ENCODE results near the gene WFIKKN2. TPM values are rescaled to one million over a fixed set of nuclear protein-coding genes. Genes with fewer than 3 reads are reported as not detected.

The WFIKKN2 gene
- total and polyA plus RNA-seq, 2 experiments from 2014 or later: not detected

- Mint-ChIP-seq H3K9me3 (no peaks in the 10 kb centered on the region; the same call in 2 of the 3 replicates), H3K36me3 (ENCODE audit: low read depth) (no peaks in the 10 kb centered on the region), H3K4me1 (peaks cover 8% of the 10 kb centered on the region), H3K27ac (no peak overlapping the region), H3K27me3 (ENCODE audit: insufficient read depth, low read depth, poor library complexity) (peaks cover 11% of the 10 kb centered on the region), H3K4me3 (no peak overlapping the region)
- no peak overlapping the region for H3K4me3 ChIP-seq
- H3K27ac ChIP-seq (ENCODE audit: low read depth): no peak overlapping the region
- DNase-seq (ENCODE audit: low spot score) (peak; percentile 71), ATAC-seq (peak; percentile 94)
- peak; percentile 80 to 81 for TF ChIP-seq CTCF (conservative IDR thresholded peaks at IDR 0.05; ENCODE audit: low read depth in 2 of 2)
- no peak for TF ChIP-seq CREB1 (CRISPR knock-in tag; IDR thresholded peaks at IDR 0.05; ENCODE audit: low read depth)
- H3K79me2 ChIP-seq (replicated peaks; ENCODE audit: insufficient read depth): no peaks in the 10 kb centered on the region
- no peaks in the 10 kb centered on the region for H4K20me1 ChIP-seq (replicated peaks; ENCODE audit: insufficient read depth)
- H3K9me2 ChIP-seq (ENCODE audit: insufficient read depth): no peaks in the 10 kb centered on the region
- no peaks in the 10 kb centered on the region for H3K36me3 ChIP-seq (ENCODE audit: insufficient read depth)
- no peak overlapping the region for H3K4me2 ChIP-seq
- no peaks in the 10 kb centered on the region for H3F3A ChIP-seq (replicated peaks; ENCODE audit: low read depth)
- H2AFZ ChIP-seq: peak overlapping the region; percentile 94
- peaks cover 5% of the 10 kb centered on the region; the same call in 1 of the 2 replicates for H3K4me1 ChIP-seq (ENCODE audit: insufficient read depth)
- no peaks in the 10 kb centered on the region for H3K27me3 ChIP-seq (ENCODE audit: insufficient read depth)
These were observed 18.3 kb upstream of the WFIKKN2 start for GRCh38 chr17:50816771-50817751.

- no peaks in the 10 kb centered on the region for H3F3A ChIP-seq (replicated peaks; ENCODE audit: low read depth)
- H3K4me1 ChIP-seq (ENCODE audit: insufficient read depth): peaks cover 5% of the 10 kb centered on the region; the same call in 1 of the 2 replicates
- ATAC-seq: peak; percentile 50; the same call in 2 of the 3 replicates
- no peak overlapping the region for H3K4me3 ChIP-seq
- H2AFZ ChIP-seq: peak overlapping the region; percentile 94
- H3K36me3 Mint-ChIP-seq (ENCODE audit: low read depth): no peaks in the 10 kb centered on the region
- H4K20me1 ChIP-seq (replicated peaks; ENCODE audit: insufficient read depth): no peaks in the 10 kb centered on the region
- H3K27me3 ChIP-seq (ENCODE audit: insufficient read depth): no peaks in the 10 kb centered on the region
- H3K4me1 Mint-ChIP-seq: peaks cover 8% of the 10 kb centered on the region
- H3K9me2 ChIP-seq (ENCODE audit: insufficient read depth): no peaks in the 10 kb centered on the region
- H3K4me3 Mint-ChIP-seq: no peak overlapping the region
- H3K79me2 ChIP-seq (replicated peaks; ENCODE audit: insufficient read depth): no peaks in the 10 kb centered on the region
- H3K27ac Mint-ChIP-seq: no peak overlapping the region
- H3K27me3 Mint-ChIP-seq (ENCODE audit: insufficient read depth, low read depth, poor library complexity): peaks cover 11% of the 10 kb centered on the region
- TF ChIP-seq CREB1 (CRISPR knock-in tag; IDR thresholded peaks at IDR 0.05; ENCODE audit: low read depth) (no peak), NANOG (IDR thresholded peaks at IDR 0.05; ENCODE audit: borderline replicate concordance) (no peak), ZNF331 (CRISPR knock-in tag; IDR thresholded peaks at IDR 0.05; ENCODE audit: low read depth) (no peak), ZNF462 (CRISPR knock-in tag; IDR thresholded peaks at IDR 0.05) (no peak), EZH2 (IDR thresholded peaks at IDR 0.05; ENCODE audit: low read depth, unreplicated experiment) (no peak), EZH2phosphoT487 (IDR thresholded peaks at IDR 0.05; ENCODE audit: unreplicated experiment) (no peak), ZNF114 (CRISPR knock-in tag; IDR thresholded peaks at IDR 0.05) (no peak)
- no peak overlapping the region for H3K27ac ChIP-seq (ENCODE audit: low read depth)
- no peaks in the 10 kb centered on the region for H3K36me3 ChIP-seq (ENCODE audit: insufficient read depth)
- peak; percentile 40 for DNase-seq (ENCODE audit: low spot score)
- H3K9me3 Mint-ChIP-seq: no peaks in the 10 kb centered on the region; the same call in 2 of the 3 replicates
- H3K4me2 ChIP-seq: no peak overlapping the region
These were observed 17.5 kb upstream of the WFIKKN2 start for GRCh38 chr17:50817838-50818237.

Data from GM23338 (cell line).